GM10266 (cell line): ENCODE measurements around the gene PTPDC1.

ENCODE experiments used
- DNase-seq: peaks from one replicate; pipeline ENCODE4 v3.0.0; 2012; ENCODE audit errors: extremely low spot score
- TF ChIP-seq, protein P1 (sequence below): IDR thresholded peaks from 2 replicates; pipeline ENCODE4 v1.5.1; 2012; ENCODE audit warnings: mild to moderate bottlenecking, low read depth; ENCODE audit not compliant: control insufficient read depth, insufficient read depth; ENCODE audit errors: missing control alignments

PTPDC1 gene

DNA sequence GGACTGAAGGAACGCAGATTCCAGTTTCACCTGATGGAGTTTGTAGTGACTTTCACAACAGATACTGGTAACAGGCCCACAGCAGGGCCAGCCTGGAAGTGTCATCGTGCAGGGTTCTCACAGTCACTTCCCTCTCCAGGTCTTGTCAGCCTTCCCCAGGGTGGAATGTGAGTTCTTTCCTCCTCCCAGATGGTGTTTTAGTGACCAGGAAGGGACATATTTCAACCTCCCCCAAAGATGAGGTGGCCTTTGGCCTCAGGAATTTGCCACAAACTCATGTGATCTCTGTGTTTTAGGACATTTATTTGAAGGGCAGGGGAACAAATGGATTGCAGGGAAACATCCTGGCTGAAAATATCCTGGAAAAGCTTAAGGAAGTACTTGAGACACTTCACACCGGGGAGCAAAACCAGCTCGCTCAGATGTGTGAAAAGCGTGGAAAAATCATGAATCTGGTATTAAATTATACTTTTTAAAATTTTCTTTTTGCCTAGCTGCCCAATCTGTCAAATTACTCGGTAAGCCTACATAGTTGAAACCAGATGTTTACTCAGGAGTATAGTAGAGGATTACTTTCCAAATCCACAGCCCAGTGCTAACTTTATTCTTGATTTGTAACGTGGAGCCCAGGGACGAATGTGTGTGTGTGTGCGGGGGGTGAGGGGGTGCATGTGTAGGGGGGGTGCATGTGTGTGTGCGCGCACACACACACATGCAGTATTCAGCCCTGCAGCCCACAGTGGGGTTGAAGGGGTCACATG lies 66.8 kb downstream of the PTPDC1 start:
- TF ChIP-seq, protein P1, sequence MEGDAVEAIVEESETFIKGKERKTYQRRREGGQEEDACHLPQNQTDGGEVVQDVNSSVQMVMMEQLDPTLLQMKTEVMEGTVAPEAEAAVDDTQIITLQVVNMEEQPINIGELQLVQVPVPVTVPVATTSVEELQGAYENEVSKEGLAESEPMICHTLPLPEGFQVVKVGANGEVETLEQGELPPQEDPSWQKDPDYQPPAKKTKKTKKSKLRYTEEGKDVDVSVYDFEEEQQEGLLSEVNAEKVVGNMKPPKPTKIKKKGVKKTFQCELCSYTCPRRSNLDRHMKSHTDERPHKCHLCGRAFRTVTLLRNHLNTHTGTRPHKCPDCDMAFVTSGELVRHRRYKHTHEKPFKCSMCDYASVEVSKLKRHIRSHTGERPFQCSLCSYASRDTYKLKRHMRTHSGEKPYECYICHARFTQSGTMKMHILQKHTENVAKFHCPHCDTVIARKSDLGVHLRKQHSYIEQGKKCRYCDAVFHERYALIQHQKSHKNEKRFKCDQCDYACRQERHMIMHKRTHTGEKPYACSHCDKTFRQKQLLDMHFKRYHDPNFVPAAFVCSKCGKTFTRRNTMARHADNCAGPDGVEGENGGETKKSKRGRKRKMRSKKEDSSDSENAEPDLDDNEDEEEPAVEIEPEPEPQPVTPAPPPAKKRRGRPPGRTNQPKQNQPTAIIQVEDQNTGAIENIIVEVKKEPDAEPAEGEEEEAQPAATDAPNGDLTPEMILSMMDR = no peak
- DNase-seq = no peak

DNA sequence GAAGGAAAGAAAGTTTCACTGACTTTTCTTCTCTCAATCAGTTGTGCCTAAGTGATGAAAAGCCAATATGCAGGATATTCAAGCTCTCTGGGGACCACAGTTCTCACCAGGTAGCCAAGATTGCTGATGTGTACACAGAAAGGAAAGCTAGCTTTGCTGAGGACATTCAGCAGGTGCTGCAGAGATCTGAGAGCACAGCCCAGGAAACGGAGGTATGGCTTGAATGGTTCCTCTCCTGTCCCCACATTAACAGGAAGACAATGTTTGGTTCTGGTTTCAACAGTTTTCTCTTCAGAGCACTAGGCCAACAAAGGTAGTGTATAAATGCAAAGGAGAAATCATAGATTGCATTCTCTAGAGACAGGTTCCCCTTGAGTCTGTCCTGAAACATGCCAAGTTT lies 69.6 kb downstream of the PTPDC1 start:
- DNase-seq = no peak
- TF ChIP-seq, protein P1 = no peak

DNA sequence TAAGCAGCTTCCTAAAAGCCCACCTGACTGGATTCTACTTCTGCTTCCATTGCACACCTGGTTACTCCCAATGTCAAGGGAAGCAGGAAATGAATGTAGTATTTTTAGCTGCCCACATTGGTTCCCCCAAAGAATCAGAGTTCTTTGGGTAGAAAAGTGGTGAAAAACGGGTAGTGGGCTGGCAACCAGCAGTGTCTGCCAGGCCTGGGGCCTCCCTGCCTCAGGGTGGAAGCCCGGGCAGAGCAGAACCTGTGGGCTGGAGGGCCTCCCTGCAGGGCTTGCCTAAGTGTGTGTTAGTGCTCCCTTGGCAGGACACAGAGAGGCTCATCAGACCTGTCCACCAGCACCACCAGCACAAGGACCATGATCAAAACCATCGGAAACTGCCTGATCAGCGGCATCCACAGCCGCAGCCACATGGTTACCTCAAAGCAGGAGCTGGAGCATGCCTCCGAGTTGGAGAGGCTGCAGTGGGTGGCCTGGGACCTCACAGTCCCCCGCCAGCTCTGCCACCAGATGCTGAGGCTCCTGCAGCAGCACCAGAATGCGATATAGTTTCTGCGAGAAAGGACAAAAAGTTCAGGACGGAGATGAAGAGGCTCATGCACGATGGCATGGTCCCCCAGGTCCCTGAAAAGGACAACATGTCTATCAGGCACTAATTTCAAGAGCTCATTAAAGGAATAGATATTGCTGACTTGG lies 72.2 kb downstream of the PTPDC1 start:
- DNase-seq = no peak
- TF ChIP-seq, protein P1 = no peak

DNA sequence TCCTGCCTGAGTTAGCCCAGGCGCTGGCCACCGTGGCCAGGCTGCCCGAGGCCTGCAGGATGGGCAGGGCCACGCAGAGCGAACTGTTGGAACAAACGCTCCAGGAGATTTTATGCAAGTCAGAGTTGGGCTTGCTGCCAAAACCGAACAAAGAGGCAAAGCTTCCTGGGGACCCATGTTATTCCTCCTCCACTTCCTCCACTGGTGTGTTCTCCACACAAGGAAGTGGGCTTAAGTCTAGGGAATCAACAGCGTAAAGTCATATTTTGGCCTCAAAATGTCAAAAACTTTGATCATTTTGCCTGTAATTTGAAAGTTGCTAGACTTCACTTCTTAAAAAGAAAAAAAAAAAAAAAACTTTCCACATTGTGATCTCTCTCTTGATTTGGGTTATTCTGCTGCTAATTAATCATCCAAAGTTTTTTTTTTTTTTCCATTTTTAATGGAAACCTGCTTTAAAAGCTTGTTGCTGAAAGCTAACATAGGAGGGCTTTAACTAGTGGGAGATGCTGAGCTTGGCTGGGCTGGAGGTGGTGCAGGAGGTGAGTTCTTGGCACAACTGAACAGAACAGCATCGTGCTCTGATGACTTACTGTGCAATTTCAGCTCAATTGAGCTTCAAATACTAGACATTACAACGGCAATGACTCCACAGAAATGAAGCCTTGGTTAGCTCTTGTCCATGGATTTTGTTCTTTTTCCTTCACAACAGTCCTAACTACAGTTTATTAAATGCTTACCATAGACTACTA lies 73.0 kb downstream of the PTPDC1 start:
- no peak for DNase-seq
- TF ChIP-seq, protein P1 = no peak
